Measurements from ENCODE around the gene PRPH. TPM values are rescaled to one million over a fixed set of nuclear protein-coding genes. Genes with fewer than 3 reads are reported as not detected.

The PRPH gene
- total and polyA plus RNA-seq, 10 of the 15 experiments (the other 5 are each of a cell fraction or from before 2014, with no cell fraction given) = 0.09 to 0.45 (median 0.19) TPM; not detected in 3

GRCh38 chr12:49304161-49304560 is 9.2 kb downstream of the PRPH start:
- H3K9me3 ChIP-seq (replicated peaks; ENCODE audit: control insufficient read depth, insufficient read depth, low read length) = no peaks in the 10 kb centered on the region
- intact Hi-C loops (cut with micrococcal nuclease; ENCODE audit: unreplicated experiment) = no loop called here
- no peak for FAIRE-seq
- TF ChIP-seq ZNF622 (IDR thresholded peaks at IDR 0.05) = no peak
- no peak for TF ChIP-seq BCL11A (IDR thresholded peaks at IDR 0.05; ENCODE audit: low read depth, low read length)
- no peak for TF ChIP-seq ZSCAN29 (IDR thresholded peaks at IDR 0.05)
- no peak for TF ChIP-seq NKRF (conservative IDR thresholded peaks at IDR 0.05)
- no peaks in the 10 kb centered on the region for H4K20me1 ChIP-seq (ENCODE audit: control insufficient read depth, insufficient read depth)
- DNase-seq (ENCODE audit: low read depth, low spot score) = no peak
- no peaks in the 10 kb centered on the region for H3K27me3 ChIP-seq (replicated peaks in 1 of 2; ENCODE audit: control insufficient read depth in 2 of 2, insufficient read depth in 2 of 2, low read length in 1 of 2)
- no peak overlapping the region for H3K4me3 ChIP-seq
- H3K4me2 ChIP-seq (ENCODE audit: control insufficient read depth, insufficient read depth) = no peak overlapping the region
- POLR2A ChIA-PET = interaction anchor here (0.6 kb wide), 1 partner anchor 13 kb away, joined by 4 read pairs; no protein-coding TSS in a partner anchor
- no peak overlapping the region for H3K27ac ChIP-seq (ENCODE audit: control insufficient read depth, insufficient read depth)
- CTCF ChIA-PET = interaction anchor here (1.2 to 3.3 kb wide), 7 partner anchors 10 to 54 kb away, joined by 3 to 12 read pairs (median 9); partner anchors contain the start of gene PRPH
- no peaks in the 10 kb centered on the region for H3K79me2 ChIP-seq (ENCODE audit: control insufficient read depth, insufficient read depth, low read length)
- no peak overlapping the region for H2AFZ ChIP-seq (ENCODE audit: control insufficient read depth, low read depth, low read length)
- in situ Hi-C loops (cut with MboI) = no loop called here
- RAD21 ChIA-PET (ENCODE audit: unreplicated experiment) = no interaction called here
- H3K4me1 ChIP-seq (ENCODE audit: control insufficient read depth, insufficient read depth, low read length) = no peaks in the 10 kb centered on the region
- SMC1A ChIA-PET (ENCODE audit: uncharacterized antibody, unreplicated experiment) = interaction anchor here (0.8 to 1.4 kb wide), 2 partner anchors 18 to 55 kb away, joined by 3 read pairs; no protein-coding TSS in a partner anchor
- H3K9ac ChIP-seq (ENCODE audit: control insufficient read depth, insufficient read depth, low read length) = no peak overlapping the region
- no TSS peak for BruUV-seq (replicated peaks)
- ATAC-seq = no peak
- WGBS (ENCODE audit: insufficient coverage, insufficient replicate concordance, low lambda C conversion rate, missing lambda C conversion rate) = 31% methylated on average over 2 of the region's 2 CpGs
- H3K36me3 ChIP-seq (ENCODE audit: control insufficient read depth in 2 of 2, insufficient read depth in 2 of 2, low read length in 1 of 2) = no peaks in the 10 kb centered on the region
